Occipital lobe (tissue), 2 donors: ENCODE measurements around the gene MAP3K5. TPM values are rescaled to one million over a fixed set of nuclear protein-coding genes. Genes with fewer than 3 reads are reported as not detected.

ENCODE experiments used
- DNase-seq: peaks from one replicate; lab custom pipeline; 2025; lab: John Stamatoyannopoulos, UW
- total RNA-seq: library from RNA; depleted of rRNA; stranded (reverse); fragments of >200 nt; gene quantifications from one replicate; pipeline ENCODE4 v1.2.3, GENCODE V29; 2014

MAP3K5 gene
- total RNA-seq, 1 donor from 2014 or later: 9.8 TPM

DNA sequence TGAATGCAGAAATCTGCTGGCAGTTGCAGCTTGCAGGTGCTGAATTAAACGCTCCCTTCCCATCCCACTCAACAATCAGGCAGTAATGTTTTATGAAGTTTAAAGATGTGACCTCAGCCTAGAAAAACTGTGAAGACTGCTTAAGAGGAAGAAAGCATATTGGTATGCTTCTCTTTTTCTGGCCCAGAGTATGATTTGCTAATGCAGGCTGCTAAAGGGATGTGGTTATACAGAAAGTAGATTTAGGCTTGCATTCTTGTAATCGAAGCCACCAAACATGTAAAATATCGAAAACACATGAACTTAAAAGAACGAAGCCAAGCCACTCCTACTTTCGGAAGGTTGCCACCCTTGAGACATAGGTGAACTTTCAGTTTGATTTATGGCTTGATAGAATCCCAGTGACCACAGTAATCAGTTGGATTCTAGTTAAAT, 40.7 kb downstream of the MAP3K5 start:
- DNase-seq: no peak

GRCh38 chr6:136750696-136751521, 41.4 kb downstream of the MAP3K5 start:
- DNase-seq: no peak

- DNase-seq: no peak
Observed at GRCh38 chr6:136749359-136749997, 42.8 kb downstream of the MAP3K5 start.

DNA sequence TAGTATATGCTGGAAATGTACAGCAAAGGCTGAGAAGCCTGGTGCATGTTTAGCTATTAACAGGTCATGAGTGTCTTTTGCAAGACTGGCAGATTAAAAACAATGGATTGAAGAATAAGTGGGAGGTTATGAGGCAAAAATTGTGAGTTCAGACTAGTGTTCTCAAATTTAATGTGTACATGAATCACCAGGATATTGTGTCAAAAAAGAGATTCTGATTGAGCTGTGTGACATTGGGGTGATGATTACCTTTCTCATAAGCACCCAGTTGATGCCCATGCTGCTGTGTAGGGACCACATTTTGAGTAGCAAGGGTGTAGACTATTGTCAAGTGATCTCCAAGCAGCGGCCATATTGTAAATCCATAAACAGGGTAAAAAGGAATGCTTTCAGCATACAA, 44.8 kb downstream of the MAP3K5 start:
- no peak for DNase-seq

- no peak for DNase-seq
Observed at GRCh38 chr6:136745300-136745699, 47.0 kb downstream of the MAP3K5 start.

- no peak for DNase-seq
Observed at GRCh38 chr6:136744889-136745288, 47.4 kb downstream of the MAP3K5 start.

DNA sequence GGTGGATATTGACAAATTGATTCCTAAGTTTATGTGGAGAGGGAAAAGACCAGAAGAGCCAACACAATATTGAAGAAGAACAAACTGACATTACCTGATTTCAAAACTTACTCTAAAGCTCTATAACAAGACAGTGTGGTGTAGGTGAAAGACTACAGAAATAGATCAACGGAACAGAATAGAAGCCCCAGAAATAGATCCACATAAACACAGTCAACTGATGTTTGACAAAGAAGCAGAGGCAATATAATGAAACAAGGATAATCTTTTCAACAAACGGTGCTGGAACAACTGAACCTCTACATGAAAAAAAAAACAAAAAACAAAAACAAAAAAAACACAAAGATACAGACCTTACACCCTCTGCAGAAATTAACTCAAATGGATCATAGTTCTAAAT, 50.2 kb downstream of the MAP3K5 start:
- DNase-seq: no peak

GRCh38 chr6:136740050-136740974, 52.0 kb downstream of the MAP3K5 start:
- DNase-seq: no peak

DNA sequence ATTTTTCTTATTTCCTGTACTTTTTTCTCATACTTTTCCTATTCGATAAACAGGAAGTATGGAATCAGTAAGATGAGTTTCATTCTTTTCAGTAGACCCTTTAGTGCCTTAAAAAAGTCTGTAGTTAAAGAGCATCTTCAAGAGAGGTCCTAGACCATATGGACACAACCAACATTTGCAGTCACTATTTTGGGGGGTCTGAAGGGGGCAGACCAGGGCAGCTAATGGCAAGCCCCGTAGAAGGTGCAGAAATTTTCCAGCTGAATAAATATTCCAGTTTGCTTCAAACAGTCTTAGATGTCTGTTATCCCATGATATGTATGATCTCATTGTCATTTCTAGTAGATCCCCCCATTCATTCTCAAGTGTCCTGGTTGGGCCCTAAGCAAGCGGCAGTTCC, 52.8 kb downstream of the MAP3K5 start:
- DNase-seq: no peak

DNA sequence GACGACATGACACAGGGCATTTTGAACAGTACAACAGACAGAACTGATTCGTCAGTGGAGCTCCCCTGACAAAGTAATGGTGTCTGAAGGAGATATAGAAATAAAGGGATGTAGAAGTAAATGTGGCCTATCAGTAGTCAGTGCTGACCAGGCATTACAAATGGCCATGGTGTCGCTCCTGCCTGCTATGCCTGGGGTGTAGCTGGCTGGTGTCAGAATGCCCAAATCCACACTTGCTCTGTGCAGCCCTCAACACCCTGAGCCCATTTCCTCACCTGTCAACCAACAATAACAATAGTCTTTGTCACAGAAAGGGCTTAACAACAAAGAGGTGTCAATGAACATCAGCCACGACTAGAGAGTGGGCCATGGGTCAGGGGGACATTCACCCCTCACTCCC, 53.2 kb downstream of the MAP3K5 start:
- DNase-seq: no peak

DNA sequence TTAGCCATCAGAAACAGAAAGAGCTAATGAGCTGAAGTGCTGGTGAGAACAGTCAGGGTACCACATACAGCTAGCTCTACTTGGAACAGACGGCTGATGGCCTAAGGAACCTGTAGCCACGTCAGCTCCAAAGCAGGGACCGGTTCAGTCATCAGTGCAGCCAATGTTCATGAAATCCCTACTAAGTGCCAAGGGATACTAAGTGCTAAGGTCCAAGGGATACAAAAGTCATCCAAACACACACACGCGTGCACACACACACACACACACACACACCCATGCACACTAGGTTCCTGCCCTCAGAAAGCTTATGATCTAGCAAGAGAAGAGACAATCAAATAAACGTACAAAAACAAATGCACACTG, 53.6 kb downstream of the MAP3K5 start:
- no peak for DNase-seq

- DNase-seq: no peak
Observed at GRCh38 chr6:136737871-136738691, 54.2 kb downstream of the MAP3K5 start.

- no peak for DNase-seq
Observed at GRCh38 chr6:136737374-136737844, 54.9 kb downstream of the MAP3K5 start.

DNA sequence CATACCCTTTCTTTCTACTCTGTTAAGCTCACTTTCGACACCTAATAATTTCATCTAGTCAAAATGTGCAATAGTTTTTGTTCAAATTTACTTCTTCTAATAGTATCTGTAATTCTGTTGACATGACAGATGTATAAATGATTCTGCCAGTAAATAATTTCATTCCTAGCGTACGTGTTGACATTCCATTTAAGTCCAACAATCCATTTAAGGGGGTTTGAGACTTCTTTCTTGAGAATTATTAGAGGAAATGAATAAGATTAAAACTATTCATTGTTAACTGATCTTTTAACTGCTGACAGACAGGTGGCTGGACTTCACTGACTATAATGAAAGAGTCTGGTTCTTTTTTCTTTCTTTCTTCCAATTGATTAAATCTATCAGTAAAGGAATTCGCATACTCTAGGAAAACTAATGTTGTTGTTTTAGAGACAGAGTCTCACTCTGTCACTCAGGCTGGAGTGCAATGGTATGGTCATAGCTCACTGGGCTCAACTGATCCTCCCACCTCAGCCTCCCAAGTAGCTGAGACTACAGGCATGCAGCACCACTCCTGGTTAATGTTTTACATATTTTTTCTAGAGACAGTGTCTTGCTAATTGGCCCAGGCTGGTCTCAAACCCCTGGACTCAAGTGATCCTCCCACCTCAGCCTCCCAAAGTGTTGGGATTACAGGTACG, 55.9 kb downstream of the MAP3K5 start:
- no peak for DNase-seq

DNA sequence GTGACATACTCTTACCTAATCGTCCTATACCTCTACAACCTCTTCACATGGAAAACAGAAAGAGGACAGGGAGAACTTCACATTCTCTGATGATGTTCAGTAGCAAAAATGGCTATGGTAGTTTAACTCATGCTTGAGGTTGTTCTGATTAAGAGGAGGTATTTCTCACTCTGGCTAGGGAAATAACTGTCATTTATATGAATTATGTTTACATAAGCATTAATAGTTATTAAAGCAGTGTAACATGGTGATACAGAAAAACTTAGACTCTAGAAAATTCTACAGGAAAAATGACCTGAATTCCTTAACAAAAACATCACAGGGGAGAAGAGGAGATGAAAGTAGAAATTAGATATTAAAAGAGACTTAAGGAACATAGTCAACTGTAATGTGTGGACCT, 57.3 kb downstream of the MAP3K5 start:
- no peak for DNase-seq

- DNase-seq: no peak
Observed at GRCh38 chr6:136732889-136733288, 59.4 kb downstream of the MAP3K5 start.

GRCh38 chr6:136729832-136730231, 62.4 kb downstream of the MAP3K5 start:
- no peak for DNase-seq

- no peak for DNase-seq
Observed at GRCh38 chr6:136728976-136729515, 63.2 kb downstream of the MAP3K5 start.

GRCh38 chr6:136728033-136728939, 64.0 kb downstream of the MAP3K5 start:
- DNase-seq: no peak
